Esophagus squamous epithelium (tissue), 5 donors: ENCODE measurements around the gene ABCA5. TPM values are rescaled to one million over a fixed set of nuclear protein-coding genes. Genes with fewer than 3 reads are reported as not detected.

Experiments used
- DNase-seq: peaks from one replicate; lab custom pipeline; 2025; lab: John Stamatoyannopoulos, UW
- H3K27ac ChIP-seq, 4 donors: fragments of 200-600 bp; sonication (generic); one replicate each; pipeline ENCODE4 v1.5.1; 2016 to 2019; ENCODE audit warnings: mild to moderate bottlenecking in 1 of 4
- H3K27me3 ChIP-seq, 4 donors: fragments of 200-600 bp; sonication (generic); 1 replicate in 3 of 4; 2 replicates in 1 of 4; pipeline versions ENCODE4 v1.5.1 to v1.6.0; 2017 to 2021; ENCODE audit warnings: antibody characterized with exemption in 1 of 4
- H3K36me3 ChIP-seq, 3 donors: fragments of 200-600 bp; sonication (generic); one replicate each; pipeline ENCODE4 v1.5.1; 2016 to 2019
- H3K4me1 ChIP-seq, 3 donors: fragments of 200-600 bp; sonication (generic); one replicate each; pipeline ENCODE4 v1.5.1; 2017 to 2019
- H3K4me3 ChIP-seq, 4 donors: fragments of 200-600 bp; sonication (generic); 1 replicate in 3 of 4; 2 replicates in 1 of 4; pipeline ENCODE4 v1.5.1; 2016 to 2019; ENCODE audit warnings: mild to moderate bottlenecking in 2 of 4, moderate library complexity in 1 of 4
- H3K9me3 ChIP-seq, 3 donors: fragments of 200-600 bp; sonication (generic); one replicate each; pipeline ENCODE4 v1.5.1; 2016 to 2019
- CTCF ChIP-seq, 6 experiments: fragments of 450-650 bp in 4 of 6; fragments of 200-600 bp in 2 of 6; sonication (generic) in 2 of 6; IDR thresholded peaks; one replicate each; pipeline ENCODE4 v1.5.1; 2016 to 2019; ENCODE audit warnings: antibody characterized with exemption in 6 of 6, mild to moderate bottlenecking in 4 of 6, moderate library complexity in 4 of 6
- POLR2A ChIP-seq, 4 donors: fragments of 450-650 bp; IDR thresholded peaks; one replicate each; pipeline ENCODE4 v1.6.1; 2017; ENCODE audit warnings: antibody characterized with exemption in 4 of 4, mild to moderate bottlenecking in 4 of 4, moderate library complexity in 3 of 4
- WGBS, 2 donors: methylation state at CpG; one replicate each; pipeline ENCODE4 v1.1.5; 2018; 5-methylcytosine and 5-hydroxymethylcytosine counted together
- intact Hi-C: fragments of 100-400 bp; cut with DNase I; formaldehyde crosslinking; loops from one replicate; pipeline ENCODE4 v1.15.0; 2022
- total RNA-seq, 4 donors: library from RNA; depleted of rRNA; stranded (reverse); fragments of >200 nt; gene quantifications; one replicate each; pipeline ENCODE4 v1.1.0, GENCODE V29; 2016
- donor health status: DM: yes; HTN: yes; CAD: no.

The ABCA5 gene
- total RNA-seq, 4 donors from 2014 or later = 20.0 to 60.7 (median 28.1) TPM

DNA sequence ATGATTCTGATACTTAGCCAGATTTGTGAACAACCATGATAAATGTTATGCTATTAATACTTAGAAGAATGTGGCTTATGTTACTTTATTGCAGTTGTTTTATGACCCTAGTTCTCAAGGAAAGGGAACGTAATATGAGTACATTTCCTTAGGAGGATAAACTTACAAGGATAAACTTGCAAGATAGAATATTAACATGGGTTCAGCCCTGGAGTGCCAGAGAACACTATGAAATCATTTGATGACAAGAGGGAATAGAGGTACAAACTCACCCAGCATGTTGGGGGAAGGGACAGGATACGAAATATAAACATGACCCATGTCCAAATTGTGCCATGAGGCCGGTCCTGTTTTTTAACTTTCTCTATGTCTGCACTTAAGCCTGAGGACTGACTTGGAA, 13.0 kb upstream of the ABCA5 start:
- H3K27ac ChIP-seq = no peak overlapping the region
- intact Hi-C loops = loop anchor here (5.0 kb wide), 1 partner anchor 177 kb away; no protein-coding TSS in a partner anchor
- no peak for DNase-seq
- no peaks in the 10 kb centered on the region for H3K36me3 ChIP-seq
- no peaks in the 10 kb centered on the region for H3K27me3 ChIP-seq
- H3K9me3 ChIP-seq = no peaks in the 10 kb centered on the region
- TF ChIP-seq POLR2A (IDR thresholded peaks at IDR 0.05) (no peak), CTCF (IDR thresholded peaks at IDR 0.05) (no peak)
- WGBS, 2 donors = 52 to 66% methylated on average over 3 of the region's 3 CpGs
- H3K4me1 ChIP-seq = no peaks in the 10 kb centered on the region
- no peak overlapping the region for H3K4me3 ChIP-seq

- no peak overlapping the region for H3K4me3 ChIP-seq
- intact Hi-C loops = loop anchor here (5.0 kb wide), 1 partner anchor 180 kb away; no protein-coding TSS in a partner anchor
- no peaks in the 10 kb centered on the region for H3K27me3 ChIP-seq
- H3K4me1 ChIP-seq = no peaks in the 10 kb centered on the region
- TF ChIP-seq CTCF (IDR thresholded peaks at IDR 0.05) (no peak), POLR2A (IDR thresholded peaks at IDR 0.05) (no peak)
- no peak overlapping the region for H3K27ac ChIP-seq
- DNase-seq = no peak
- no peaks in the 10 kb centered on the region for H3K9me3 ChIP-seq
- no peaks in the 10 kb centered on the region for H3K36me3 ChIP-seq
- WGBS, 2 donors = 80 to 92% methylated on average over 1 of the region's 1 CpG
Measured at GRCh38 chr17:69336996-69337395, 10.1 kb upstream of the ABCA5 start.

GRCh38 chr17:69336580-69336979, 9.6 kb upstream of the ABCA5 start:
- no peak for DNase-seq
- Histone ChIP-seq H3K36me3 (no peaks in the 10 kb centered on the region), H3K9me3 (no peaks in the 10 kb centered on the region), H3K4me1 (no peaks in the 10 kb centered on the region), H3K4me3 (no peak overlapping the region), H3K27me3 (no peaks in the 10 kb centered on the region), H3K27ac (no peak overlapping the region)
- intact Hi-C loops = loop anchor here (5.0 kb wide), 1 partner anchor 181 kb away; no protein-coding TSS in a partner anchor
- no peak for TF ChIP-seq POLR2A (IDR thresholded peaks at IDR 0.05)
- TF ChIP-seq CTCF (IDR thresholded peaks at IDR 0.05) = no peak

- DNase-seq = no peak
- no peaks in the 10 kb centered on the region for H3K36me3 ChIP-seq
- no peaks in the 10 kb centered on the region for H3K9me3 ChIP-seq
- H3K27me3 ChIP-seq = no peaks in the 10 kb centered on the region
- intact Hi-C loops = loop anchor here (5.0 kb wide), 1 partner anchor 182 kb away; no protein-coding TSS in a partner anchor
- H3K4me3 ChIP-seq = no peak overlapping the region
- 11 to 14% methylated on average over 2 of the region's 2 CpGs for WGBS, 2 donors
- no peak overlapping the region for H3K27ac ChIP-seq
- no peaks in the 10 kb centered on the region for H3K4me1 ChIP-seq
- TF ChIP-seq POLR2A (IDR thresholded peaks at IDR 0.05) (no peak), CTCF (IDR thresholded peaks at IDR 0.05) (peak in 5 of 6 experiments; percentile 39 to 66 (median 49))
Measured at GRCh38 chr17:69335058-69335457, 8.1 kb upstream of the ABCA5 start.

GRCh38 chr17:69333561-69333960, 6.6 kb upstream of the ABCA5 start:
- Histone ChIP-seq H3K36me3 (no peaks in the 10 kb centered on the region), H3K9me3 (no peaks in the 10 kb centered on the region), H3K4me1 (no peaks in the 10 kb centered on the region), H3K4me3 (no peak overlapping the region), H3K27me3 (no peaks in the 10 kb centered on the region), H3K27ac (no peak overlapping the region)
- intact Hi-C loops = no loop called here
- TF ChIP-seq POLR2A (IDR thresholded peaks at IDR 0.05) (no peak), CTCF (IDR thresholded peaks at IDR 0.05) (no peak)
- no peak for DNase-seq
